Gastroesophageal sphincter (tissue), 3 donors: ENCODE results near the gene GUSB.

Source experiments
- POLR2A ChIP-seq, 2 donors: fragments of 450-650 bp; IDR thresholded peaks; one replicate each; pipeline ENCODE4 v1.6.1; 2017; ENCODE audit warnings: antibody characterized with exemption in 2 of 2, mild to moderate bottlenecking in 2 of 2, moderate library complexity in 1 of 2
- POLR2AphosphoS5 ChIP-seq: sonication (generic); formaldehyde crosslinking; IDR thresholded peaks from one replicate; pipeline ENCODE4 v1.6.1; 2017; ENCODE audit warnings: antibody characterized with exemption
- TF ChIP-seq, protein P1 (sequence below), 4 experiments: fragments of 200-600 bp in 2 of 4; fragments of 450-650 bp in 2 of 4; sonication (generic) in 1 of 4; IDR thresholded peaks; one replicate each; pipeline ENCODE4 v1.5.1; 2017 to 2019; ENCODE audit warnings: antibody characterized with exemption in 4 of 4, mild to moderate bottlenecking in 2 of 4, moderate library complexity in 2 of 4

DNA sequence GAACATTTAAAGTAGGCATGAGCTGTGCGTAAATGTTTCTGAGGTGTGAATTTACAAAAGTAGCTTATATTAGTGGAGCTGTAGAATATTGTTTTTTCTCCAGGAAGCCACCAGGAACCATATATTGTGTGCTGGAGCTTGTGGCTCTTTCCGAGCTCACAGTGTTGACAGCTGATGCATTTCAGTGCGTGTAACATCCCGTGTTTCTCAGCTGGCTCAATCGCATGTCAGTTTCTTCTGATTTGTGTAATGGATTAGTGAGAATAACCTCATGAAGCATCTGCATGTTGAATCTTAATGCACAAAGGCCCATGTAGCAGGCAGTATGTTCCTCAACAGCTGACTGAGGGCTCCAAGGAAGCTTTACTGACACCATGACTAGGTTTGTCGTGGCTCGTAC, 69.8 kb downstream of the GUSB start:
- TF ChIP-seq, protein P1, sequence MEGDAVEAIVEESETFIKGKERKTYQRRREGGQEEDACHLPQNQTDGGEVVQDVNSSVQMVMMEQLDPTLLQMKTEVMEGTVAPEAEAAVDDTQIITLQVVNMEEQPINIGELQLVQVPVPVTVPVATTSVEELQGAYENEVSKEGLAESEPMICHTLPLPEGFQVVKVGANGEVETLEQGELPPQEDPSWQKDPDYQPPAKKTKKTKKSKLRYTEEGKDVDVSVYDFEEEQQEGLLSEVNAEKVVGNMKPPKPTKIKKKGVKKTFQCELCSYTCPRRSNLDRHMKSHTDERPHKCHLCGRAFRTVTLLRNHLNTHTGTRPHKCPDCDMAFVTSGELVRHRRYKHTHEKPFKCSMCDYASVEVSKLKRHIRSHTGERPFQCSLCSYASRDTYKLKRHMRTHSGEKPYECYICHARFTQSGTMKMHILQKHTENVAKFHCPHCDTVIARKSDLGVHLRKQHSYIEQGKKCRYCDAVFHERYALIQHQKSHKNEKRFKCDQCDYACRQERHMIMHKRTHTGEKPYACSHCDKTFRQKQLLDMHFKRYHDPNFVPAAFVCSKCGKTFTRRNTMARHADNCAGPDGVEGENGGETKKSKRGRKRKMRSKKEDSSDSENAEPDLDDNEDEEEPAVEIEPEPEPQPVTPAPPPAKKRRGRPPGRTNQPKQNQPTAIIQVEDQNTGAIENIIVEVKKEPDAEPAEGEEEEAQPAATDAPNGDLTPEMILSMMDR (IDR thresholded peaks at IDR 0.05), result no peak
- TF ChIP-seq POLR2A (IDR thresholded peaks at IDR 0.05) (no peak), POLR2AphosphoS5 (no peak)
